ENCODE results near the gene REM1. TPM values are rescaled to one million over a fixed set of nuclear protein-coding genes. Genes with fewer than 3 reads are reported as not detected.
"Not testable (repeated sequence)": the region's sequence is repeated elsewhere in the genome, so short reads cannot be mapped to it uniquely, and the experiment has no call there.

REM1 gene
- total and polyA plus RNA-seq, 10 donors, result 0.79 to 8.1 (median 1.5) TPM

GRCh38 chr20:31497838-31498540, 22.9 kb downstream of the REM1 start:
- Histone ChIP-seq H3K9me3 (no peaks in the 10 kb centered on the region), H3K27me3 (replicated peaks in 1 of 7) (peaks cover 0 to 41% (median 0%) of the 10 kb centered on the region in 7 donors), H3K4me3 (no peak overlapping the region), H3K27ac (peak overlapping the region in 2 of 8 donors; percentile 56 to 59), H3K4me1 (peaks cover 0 to 2% (median 1%) of the 10 kb centered on the region in 6 donors), H3K36me3 (no peaks in the 10 kb centered on the region)
- no peak for TF ChIP-seq POLR2AphosphoS5 (IDR thresholded peaks at IDR 0.05)
- TF ChIP-seq CTCF (IDR thresholded peaks at IDR 0.05 in 8 of 11, conservative IDR thresholded peaks at IDR 0.05 in 3 of 11), result no peak
- no peak for TF ChIP-seq POLR2A (IDR thresholded peaks at IDR 0.05)
- intact Hi-C loops (cut with DNase I; ENCODE audit: low total_unique reads), result no loop called here
- WGBS, 5 donors, result 40 to 47% (median 43%) methylated on average over 6 of the region's 6 CpGs
- no peak for DNase-seq

- no peak for DNase-seq
- TF ChIP-seq POLR2AphosphoS5 (IDR thresholded peaks at IDR 0.05), result no peak
- TF ChIP-seq CTCF (IDR thresholded peaks at IDR 0.05 in 8 of 11, conservative IDR thresholded peaks at IDR 0.05 in 3 of 11), result no peak
- 32 to 60% (median 52%) methylated on average over 1 of the region's 1 CpG for WGBS, 5 donors
- H3K27me3 ChIP-seq (replicated peaks in 1 of 7), result peaks cover 0 to 47% (median 0%) of the 10 kb centered on the region in 7 donors
- intact Hi-C loops (cut with DNase I; ENCODE audit: low total_unique reads), result no loop called here
- peaks cover 0 to 8% (median 8%) of the 10 kb centered on the region in 6 donors for H3K4me1 ChIP-seq
- no peak overlapping the region for H3K27ac ChIP-seq
- H3K4me3 ChIP-seq, result no peak overlapping the region
- H3K36me3 ChIP-seq, result no peaks in the 10 kb centered on the region
- no peaks in the 10 kb centered on the region for H3K9me3 ChIP-seq
Observed at GRCh38 chr20:31500527-31500926, 25.4 kb downstream of the REM1 start.

DNA sequence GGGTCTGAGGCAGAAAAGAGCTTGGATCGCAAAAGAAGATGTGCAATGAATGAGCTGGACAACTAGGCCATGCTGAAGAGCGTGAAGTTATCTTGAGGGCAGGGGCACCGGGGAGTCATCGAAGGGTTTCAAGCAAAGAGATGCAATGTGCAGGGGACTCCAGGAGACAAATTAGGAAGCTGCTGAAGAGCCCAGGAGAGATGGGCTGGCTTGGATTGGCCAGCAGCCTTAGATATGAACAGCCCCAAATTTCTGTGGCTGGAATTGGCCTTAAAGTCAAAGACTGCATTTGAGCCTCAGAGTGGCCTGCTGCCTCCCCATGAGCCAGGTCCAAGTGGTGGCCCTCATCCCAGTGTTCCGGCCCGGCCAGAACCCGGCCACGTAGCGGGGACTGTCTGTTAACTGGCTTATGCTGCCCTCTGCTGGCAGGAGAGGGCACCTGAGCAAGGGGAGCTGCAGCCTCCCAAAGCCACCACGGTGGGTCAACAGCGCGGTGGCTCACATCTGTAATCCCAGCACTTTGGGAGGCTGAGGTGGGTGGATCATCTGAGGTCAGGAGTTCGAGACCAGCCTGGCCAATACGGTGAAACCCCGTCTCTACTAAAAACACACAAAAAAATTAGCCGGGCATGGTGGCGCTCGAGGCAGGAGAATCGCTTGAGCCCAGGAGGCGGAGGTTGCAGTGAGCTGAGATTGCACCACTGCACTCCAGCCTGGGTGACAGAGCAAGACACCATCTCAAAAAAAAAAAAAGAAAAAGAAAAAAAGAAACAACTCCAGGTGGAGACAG, 28.0 kb downstream of the REM1 start:
- WGBS, 5 donors, result 31 to 54% (median 35%) methylated on average over 12 to 20 of the region's 20 CpGs
- not testable (repeated sequence) for H3K27ac ChIP-seq, H3K4me1 ChIP-seq, H3K36me3 ChIP-seq, H3K4me3 ChIP-seq, H3K9me3 ChIP-seq
- peak; percentile 92 for DNase-seq
- TF ChIP-seq POLR2AphosphoS5 (IDR thresholded peaks at IDR 0.05), result peak in 2 of 3 donors; percentile 36 to 41
- TF ChIP-seq CTCF (IDR thresholded peaks at IDR 0.05 in 8 of 11, conservative IDR thresholded peaks at IDR 0.05 in 3 of 11), result peak; percentile 86 to 98 (median 95)
- peaks cover 0 to 29% (median 0%) of the 10 kb centered on the region in 7 donors for H3K27me3 ChIP-seq (replicated peaks in 1 of 7)
- intact Hi-C loops (cut with DNase I; ENCODE audit: low total_unique reads), result loop anchor here (2.0 kb wide), 1 partner anchor 42 kb away; no protein-coding TSS in a partner anchor

- 76 to 93% (median 87%) methylated on average over 1 of the region's 1 CpG for WGBS, 5 donors
- Histone ChIP-seq H3K27me3 (replicated peaks in 1 of 7) (peaks cover 0 to 33% (median 0%) of the 10 kb centered on the region in 7 donors), H3K4me3 (no peak overlapping the region), H3K4me1 (peaks cover 0 to 8% (median 8%) of the 10 kb centered on the region in 6 donors), H3K27ac (no peak overlapping the region), H3K36me3 (no peaks in the 10 kb centered on the region), H3K9me3 (peaks cover 0 to 7% (median 0%) of the 10 kb centered on the region in 8 donors)
- TF ChIP-seq POLR2A (IDR thresholded peaks at IDR 0.05), result no peak
- no peak for TF ChIP-seq CTCF (IDR thresholded peaks at IDR 0.05 in 8 of 11, conservative IDR thresholded peaks at IDR 0.05 in 3 of 11)
- no peak for DNase-seq
- intact Hi-C loops (cut with DNase I; ENCODE audit: low total_unique reads), result no loop called here
Observed at GRCh38 chr20:31505903-31506302, 30.8 kb downstream of the REM1 start.
